ENCODE results near the gene LIX1. TPM values are rescaled to one million over a fixed set of nuclear protein-coding genes. Genes with fewer than 3 reads are reported as not detected.

Gene LIX1
- total RNA-seq, 1 experiment from 2014 or later: not detected

Other genes with a start within 250 kb of the LIX1 start
- 4.7 to 6.4 TPM (median 5.2 TPM) in 3 replicates for gene LNPEP, start 206.5 kb downstream of the LIX1 start, total RNA-seq (2021)
- gene RIOK2, start 40.6 kb upstream of the LIX1 start, total RNA-seq (2021): 27.8 to 35.2 TPM (median 34.8 TPM) in 3 replicates